ENCODE results near the gene INPP1.
"Not testable (repeated sequence)": the region's sequence is repeated elsewhere in the genome, so short reads cannot be mapped to it uniquely, and the experiment has no call there.

INPP1 gene

GRCh38 chr2:190333928-190334327 is 9.5 kb upstream of the INPP1 start:
- DNase-seq: no peak

- DNase-seq: no peak
Measured at GRCh38 chr2:190334479-190335224, 8.7 kb upstream of the INPP1 start.

DNA sequence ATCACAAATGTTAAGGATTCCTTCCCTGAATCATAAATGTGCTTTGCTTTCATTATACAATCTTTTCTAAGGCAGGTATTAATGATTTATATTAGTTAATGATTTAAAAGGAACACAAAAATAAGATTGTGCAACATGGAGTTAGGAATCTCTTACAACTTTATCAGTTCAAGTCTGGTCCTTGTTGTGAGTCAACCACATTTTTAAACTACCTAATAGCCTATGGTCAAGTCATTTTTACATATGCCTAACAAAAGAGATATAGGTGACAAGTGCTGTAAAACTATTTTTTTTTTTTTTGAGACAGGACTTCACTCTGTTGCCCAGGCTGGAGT is 8.2 kb upstream of the INPP1 start:
- no peak for DNase-seq

GRCh38 chr2:190335584-190335983 is 7.8 kb upstream of the INPP1 start:
- not testable (repeated sequence) for DNase-seq

DNA sequence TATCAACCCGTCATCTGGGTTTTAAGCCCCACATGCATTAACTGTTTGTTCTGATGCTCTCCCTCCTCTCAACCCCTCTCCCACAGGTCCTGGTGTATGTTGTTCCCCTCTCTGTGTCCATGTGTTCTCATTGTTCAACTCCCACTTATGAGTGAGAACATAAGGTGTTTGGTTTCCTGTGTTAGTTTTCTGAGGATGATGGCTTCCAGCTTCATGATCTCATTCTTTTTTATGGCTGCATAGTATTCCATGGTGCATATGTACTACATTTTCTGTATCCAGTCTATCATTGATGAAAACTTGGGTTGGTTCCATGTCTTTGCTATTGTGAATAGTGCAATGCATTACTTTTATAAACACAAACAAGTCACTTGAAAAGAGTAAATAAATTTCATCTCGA is 7.0 kb upstream of the INPP1 start:
- no peak for DNase-seq

DNA sequence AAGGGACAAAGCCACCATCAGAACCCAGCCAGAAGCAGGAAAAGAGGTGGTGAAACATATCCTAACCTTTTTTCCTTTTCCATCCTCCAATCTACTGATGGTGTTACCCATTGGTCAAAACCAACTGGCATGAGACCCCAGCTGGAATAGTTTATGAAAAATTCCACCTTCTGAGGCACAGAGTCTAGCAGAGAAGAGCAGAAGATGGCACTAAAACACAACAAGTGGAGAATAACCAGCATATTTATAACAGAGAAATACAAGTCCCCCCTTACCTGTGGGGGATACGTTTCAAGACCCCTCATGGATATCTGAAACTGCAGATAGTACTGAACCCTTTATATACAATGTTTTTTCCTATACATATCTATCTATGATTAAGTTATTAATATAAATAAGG is 4.9 kb upstream of the INPP1 start:
- no peak for DNase-seq

- DNase-seq: no peak
Measured at GRCh38 chr2:190339394-190339793, 4.0 kb upstream of the INPP1 start.

DNA sequence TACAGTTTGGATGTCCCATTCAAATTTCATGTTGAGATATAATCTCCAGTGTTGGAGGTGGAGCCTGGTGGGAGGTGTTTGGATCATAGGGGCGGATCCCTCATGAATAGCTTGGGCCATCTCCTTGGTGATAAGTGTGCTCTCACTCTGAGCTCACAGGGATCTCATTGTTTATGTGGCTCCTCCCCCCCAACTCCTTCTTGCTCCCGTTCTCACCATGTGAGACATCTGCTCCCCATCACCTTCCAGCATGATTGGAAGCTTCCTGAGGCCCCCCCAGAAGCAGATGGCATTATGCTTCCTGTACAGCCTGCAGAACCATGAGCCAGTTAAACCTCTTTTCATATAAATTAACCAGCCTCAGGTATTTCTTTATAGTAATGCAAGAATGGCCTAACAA is 3.0 kb upstream of the INPP1 start:
- peak; percentile 24 for DNase-seq

DNA sequence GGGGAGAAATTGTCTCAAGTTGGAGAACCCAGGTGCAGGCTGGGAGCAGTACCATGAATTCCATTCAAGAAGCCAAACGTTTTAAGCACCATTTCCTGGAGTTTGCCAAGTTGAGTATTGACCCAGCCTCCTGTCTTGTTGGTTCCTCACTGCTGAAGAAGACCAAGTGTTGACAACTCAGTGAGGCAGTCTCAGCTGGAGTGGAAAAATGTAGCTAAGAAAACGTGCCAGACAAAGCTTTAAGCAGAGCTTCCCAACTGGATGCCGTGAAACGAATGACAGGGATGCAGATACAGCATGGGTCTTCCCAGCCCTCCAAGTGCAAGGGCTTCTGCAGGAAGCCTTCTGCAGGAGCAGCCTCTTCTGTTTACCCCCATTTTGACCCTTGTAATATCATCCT is 778 bp upstream of the INPP1 start:
- DNase-seq: peak; percentile 39

GRCh38 chr2:190343089-190343535 is 277 bp upstream of the INPP1 start:
- no peak for DNase-seq

- no peak for DNase-seq
Measured at GRCh38 chr2:190344276-190344827, 963 bp downstream of the INPP1 start.

DNA sequence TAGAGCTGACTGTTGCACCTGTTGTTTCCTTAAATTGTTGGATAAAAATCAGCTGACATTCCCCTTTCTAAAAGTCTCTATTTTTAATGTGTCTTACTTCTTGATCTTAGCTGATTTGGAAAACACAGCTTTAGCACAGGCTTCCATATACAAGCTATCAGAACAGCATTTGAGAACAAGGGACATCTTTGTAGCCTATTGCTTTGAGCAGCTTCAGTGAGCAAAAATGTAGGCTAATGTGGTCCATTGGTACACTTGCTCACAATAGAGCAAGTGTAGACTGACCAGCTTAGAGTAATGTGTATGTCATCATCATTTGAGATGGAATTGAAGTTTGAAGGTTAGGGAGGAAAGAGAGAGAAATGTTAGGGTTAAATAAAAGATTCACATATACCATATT is 7.0 kb downstream of the INPP1 start:
- DNase-seq: no peak

GRCh38 chr2:190351955-190352354 is 8.6 kb downstream of the INPP1 start:
- no peak for DNase-seq

- no peak for DNase-seq
Measured at GRCh38 chr2:190352668-190353536, 9.5 kb downstream of the INPP1 start.

DNA sequence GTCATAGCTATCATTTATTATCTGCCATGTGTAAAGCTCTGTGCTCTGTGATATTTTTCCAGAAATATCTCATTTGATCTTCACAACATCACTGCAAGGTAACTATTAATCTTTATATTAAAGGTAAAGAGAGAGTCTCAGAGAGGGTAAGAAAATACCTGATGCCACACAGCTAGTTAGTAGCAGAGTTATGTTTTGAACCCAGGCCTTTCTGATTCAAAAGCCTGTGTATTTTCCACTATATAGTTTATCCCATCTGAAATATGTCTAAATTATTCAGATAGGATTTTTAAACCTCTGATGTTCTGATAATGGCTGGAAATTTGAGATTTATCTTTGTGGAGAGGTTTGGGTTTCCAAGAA is 10.1 kb downstream of the INPP1 start:
- no peak for DNase-seq

GRCh38 chr2:190354003-190354690 is 10.8 kb downstream of the INPP1 start:
- no peak for DNase-seq

- DNase-seq: no peak
Measured at GRCh38 chr2:190355968-190356644, 12.7 kb downstream of the INPP1 start.

GRCh38 chr2:190357600-190357999 is 14.2 kb downstream of the INPP1 start:
- no peak for DNase-seq

DNA sequence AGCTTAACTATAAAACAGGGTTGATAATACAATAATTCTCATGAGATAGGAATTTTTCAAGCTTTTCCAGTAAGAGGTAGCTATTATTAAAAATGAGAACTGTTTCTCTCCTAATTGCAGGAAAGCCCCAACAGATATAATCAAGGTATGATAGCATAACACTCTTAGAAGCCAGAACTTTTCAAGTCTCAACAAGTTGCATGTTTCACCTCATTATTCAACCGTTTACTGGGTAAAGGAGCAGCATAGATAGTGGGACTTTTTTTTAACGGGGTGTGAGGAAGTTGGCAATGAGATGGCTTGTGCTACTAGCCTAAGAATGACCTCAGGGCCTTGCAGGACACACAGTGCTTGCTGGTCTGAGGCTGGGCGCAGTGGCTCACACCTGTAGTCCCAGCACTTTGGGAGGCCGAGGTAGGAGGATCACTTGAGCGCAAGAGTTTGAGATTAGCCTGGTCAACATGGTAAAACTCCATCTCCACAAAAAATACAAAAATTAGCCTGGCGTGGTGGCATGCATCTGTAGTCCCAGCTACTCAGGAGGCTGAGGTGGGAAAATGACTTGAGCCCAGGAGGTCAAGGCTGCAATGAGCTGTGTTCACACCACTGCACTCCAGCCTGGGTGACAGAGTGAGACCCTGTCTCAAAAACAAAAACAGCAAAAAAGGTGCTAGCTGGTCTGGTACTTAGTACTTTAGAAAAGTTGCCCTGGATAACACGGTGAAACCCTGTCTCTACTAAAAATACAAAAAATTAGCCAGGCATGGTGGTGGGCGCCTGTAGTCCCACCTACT is 15.5 kb downstream of the INPP1 start:
- DNase-seq: not testable (repeated sequence)

GRCh38 chr2:190360561-190360960 is 17.2 kb downstream of the INPP1 start:
- no peak for DNase-seq

GRCh38 chr2:190360965-190361364 is 17.6 kb downstream of the INPP1 start:
- DNase-seq: no peak

- no peak for DNase-seq
Measured at GRCh38 chr2:190361572-190361971, 18.2 kb downstream of the INPP1 start.

All from fibroblast of skin of back (primary cell).